Activated naive CD8-positive, alpha-beta T cell treated with anti-CD3 and anti-CD28 coated beads, Interleukin-2, amount 50 U/mL, for 16 hours (primary cell): ENCODE results near the gene CSRP2.

Experiments used
- DNase-seq: peaks from one replicate; pipeline ENCODE4 v3.0.0-alpha.2; 2020; ENCODE audit warnings: low read depth, low spot score

Gene CSRP2

DNA sequence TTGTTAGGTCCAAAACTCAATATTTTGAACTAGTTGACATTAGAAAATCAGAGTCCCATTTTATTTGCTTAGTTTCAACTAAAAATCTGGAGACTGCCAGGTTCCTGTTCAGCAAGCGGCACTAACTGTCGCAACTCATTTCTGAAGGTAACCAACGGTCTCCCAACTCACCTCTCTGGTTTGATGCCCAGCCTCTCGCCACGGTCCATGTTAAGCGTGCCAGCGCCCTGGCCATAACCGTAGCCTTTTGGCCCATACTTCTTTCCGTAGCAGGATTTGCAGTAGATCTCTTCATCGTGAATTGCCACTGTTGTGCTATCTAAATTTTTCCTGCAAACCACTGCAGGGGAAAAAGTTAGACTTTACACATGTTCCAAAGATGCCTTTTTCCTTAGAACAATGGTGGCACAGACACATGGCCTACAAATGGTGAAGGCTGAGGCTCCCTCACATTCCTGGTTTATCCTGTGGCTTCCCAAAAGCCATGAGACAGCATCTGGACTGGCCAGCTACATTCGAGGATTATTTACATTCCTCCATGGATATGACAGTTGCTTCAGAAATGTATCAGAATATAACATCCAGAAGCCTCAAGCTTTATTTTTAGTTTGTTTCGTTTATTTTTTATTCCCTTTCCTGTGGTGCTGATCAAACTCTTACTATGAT lies 15.7 kb downstream of the CSRP2 start:
- DNase-seq: no peak

DNA sequence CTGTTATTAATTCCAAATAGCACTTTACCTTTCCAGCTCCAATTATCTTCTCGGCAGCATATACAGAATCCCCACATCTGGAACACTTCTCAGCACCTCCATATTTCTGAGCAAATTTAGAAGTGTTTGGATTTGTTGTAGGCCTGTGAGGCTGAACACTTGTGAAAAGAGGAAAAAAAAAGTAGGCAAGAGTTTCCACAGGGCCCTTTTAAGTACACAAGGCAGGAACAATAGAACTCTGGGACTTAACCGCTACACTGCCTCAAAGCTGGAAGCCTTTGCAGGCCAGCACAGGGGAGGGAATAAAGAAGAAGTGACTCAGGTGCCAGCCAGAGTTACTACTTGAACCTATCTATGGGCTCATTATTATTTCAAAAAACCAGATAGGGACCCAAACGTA lies 18.6 kb downstream of the CSRP2 start:
- no peak for DNase-seq

DNA sequence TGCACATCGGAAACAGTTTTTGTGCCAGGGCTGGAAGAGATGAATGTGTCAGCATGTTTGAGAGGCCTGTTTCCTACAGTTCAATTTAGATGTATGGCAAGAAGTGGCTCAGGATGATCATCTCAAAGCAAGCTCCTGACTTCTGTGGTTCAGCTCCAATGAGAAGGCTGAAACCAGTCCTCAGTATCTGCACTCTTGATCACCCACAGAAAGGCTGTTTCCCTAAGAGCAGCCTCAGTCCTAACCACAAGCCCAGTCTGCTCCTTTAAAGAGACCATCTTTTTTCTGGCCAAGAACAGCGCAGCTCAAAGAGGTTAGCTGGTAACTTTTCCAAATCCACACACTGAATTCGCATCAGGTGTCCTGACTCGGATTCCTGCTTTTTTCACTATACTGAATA lies 19.2 kb downstream of the CSRP2 start:
- DNase-seq: no peak

GRCh38 chr12:76856018-76856644 lies 22.7 kb downstream of the CSRP2 start:
- DNase-seq: no peak

GRCh38 chr12:76855271-76855670 lies 23.5 kb downstream of the CSRP2 start:
- no peak for DNase-seq

- DNase-seq: no peak
Observed at GRCh38 chr12:76852106-76852505, 26.7 kb downstream of the CSRP2 start.

DNA sequence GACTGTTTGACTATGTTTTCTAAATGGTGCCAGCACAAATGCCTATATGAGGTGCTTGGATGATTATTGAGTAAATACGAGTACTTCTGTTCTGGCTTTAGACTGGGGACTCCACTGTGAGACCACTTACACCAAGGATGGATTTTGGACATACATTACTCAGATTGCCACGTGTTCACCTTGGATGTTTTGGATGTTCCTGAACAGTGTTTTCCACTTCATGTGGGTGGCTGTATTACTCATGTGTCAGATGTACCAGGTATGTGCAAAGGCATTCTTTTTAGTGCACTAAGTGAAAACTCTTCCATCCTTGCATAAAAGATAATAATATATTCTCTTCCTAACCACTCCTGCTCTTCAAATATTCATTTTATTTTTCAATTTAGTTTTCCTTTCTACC lies 30.7 kb downstream of the CSRP2 start:
- DNase-seq: no peak

- no peak for DNase-seq
Observed at GRCh38 chr12:76847260-76847659, 31.6 kb downstream of the CSRP2 start.

DNA sequence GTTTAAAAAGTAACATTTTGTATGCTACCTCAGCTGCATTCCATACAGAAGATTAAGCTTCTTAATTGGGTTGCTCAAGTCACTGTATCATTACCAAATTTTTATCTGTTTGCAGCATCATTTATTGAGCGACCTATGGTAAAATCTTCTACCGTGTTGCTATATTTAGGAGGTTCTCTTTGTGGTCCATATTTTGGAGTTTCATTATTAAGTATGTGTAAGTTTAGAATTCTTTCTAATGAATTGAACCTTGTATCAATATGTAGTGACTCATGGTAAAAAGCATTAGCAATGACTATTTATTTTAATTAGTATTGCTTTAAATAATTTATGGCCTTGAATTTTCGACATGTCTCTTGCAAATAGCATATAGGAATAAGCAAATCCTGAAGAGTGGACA lies 42.2 kb downstream of the CSRP2 start:
- DNase-seq: no peak

DNA sequence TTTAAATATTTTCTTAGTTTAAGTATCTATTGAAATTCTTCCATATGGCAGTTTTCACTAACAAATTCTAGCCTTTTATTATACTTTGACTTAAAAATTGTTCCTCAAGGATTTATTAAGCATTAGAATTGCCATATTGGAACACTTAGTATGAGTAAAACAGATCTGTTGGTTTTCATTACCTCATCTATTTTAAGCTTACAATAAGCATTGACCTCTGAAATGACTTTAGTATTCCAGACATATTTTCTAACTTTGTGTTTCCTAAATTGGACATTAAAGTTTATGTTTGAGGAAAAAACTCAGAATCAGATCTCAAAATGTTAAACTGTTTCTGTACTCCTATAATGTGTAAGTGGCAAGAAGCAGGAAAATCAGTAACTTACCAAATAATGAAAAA lies 48.4 kb downstream of the CSRP2 start:
- DNase-seq: no peak

DNA sequence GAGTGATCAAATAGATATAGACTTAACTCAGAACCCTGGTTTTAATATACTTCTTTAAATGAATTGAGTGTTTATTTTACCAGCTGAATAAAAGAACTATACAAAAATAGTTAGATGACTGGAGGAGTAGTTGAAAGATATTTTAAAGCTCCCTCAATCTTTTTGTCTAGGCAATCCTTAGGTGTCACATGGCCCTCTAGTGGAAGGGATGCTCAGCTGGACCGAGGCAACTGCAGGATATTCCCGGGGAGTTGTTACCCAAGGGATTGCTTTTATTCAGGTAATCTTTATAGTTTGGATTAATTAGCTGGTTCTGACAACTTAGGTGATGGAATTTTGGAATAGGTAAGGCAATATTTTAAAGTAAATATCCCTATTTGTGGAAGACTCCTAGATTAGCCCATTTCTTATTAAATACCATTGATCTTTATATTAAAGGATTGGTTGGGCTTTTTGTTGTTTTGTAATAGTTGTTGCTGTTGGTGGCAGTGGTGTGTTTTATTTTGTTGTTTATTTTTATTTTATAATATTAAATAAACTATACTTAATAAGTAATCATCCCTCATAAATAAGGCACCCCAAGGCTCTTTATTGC lies 57.8 kb downstream of the CSRP2 start:
- DNase-seq: no peak

DNA sequence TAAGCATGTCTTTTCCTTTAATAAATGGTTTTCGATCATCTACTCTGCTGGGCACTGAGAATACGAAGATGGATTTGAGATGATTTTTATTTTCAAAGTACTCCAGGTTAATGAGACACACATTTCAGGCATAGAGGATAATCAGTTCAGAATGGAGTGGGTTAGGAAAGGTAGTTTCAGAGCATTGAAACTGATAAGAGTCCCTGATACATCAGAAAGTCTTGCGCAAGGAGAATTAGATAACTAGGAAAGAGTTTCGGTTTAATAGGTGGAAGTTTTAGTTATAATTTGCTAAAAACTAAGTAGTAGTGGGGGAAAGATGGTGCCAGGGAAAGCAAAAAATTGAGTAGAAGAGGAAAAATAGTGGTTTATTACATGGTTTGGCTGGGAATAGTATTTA lies 64.8 kb downstream of the CSRP2 start:
- DNase-seq: no peak

GRCh38 chr12:76813265-76813664 lies 65.6 kb downstream of the CSRP2 start:
- DNase-seq: no peak

- no peak for DNase-seq
Observed at GRCh38 chr12:76811976-76812375, 66.8 kb downstream of the CSRP2 start.

DNA sequence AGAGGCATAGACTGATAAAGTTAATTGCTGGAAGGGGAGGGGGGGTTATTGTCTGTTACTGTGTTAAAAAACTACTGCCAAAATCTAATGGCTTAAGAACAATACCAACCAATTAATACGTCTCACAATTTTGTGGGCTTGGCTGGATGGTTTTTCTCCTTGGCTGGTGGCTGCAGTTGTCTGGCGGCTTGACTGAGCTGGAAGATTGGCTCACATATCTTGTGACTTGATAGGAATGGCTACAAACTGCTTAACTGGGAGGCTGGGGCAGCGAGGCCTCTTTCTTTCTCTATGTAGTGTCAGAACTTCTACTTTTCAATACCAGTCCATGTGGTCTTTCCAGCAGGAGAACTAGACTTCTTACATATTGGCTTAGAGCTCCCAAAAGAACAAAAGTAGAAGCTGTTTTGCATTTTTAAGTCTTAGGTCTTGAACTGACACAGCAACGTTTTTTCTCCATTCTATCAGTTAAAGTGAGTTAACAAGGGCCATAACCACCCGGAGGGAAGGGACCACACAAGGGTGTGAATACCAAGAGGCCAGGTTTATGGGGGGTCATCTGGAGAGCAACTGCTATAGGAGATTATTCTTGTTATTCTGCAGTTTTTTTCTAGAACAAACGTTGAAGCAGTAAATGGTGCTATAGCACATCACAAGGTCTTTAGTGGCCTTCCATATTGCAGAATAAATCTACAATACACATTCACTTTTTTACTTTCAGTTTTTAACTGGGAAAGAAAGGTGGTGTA lies 68.0 kb downstream of the CSRP2 start:
- no peak for DNase-seq
